ENCODE results near the gene RCHY1.
"Not testable (repeated sequence)": the region's sequence is repeated elsewhere in the genome, so short reads cannot be mapped to it uniquely, and the experiment has no call there.

Gene RCHY1

DNA sequence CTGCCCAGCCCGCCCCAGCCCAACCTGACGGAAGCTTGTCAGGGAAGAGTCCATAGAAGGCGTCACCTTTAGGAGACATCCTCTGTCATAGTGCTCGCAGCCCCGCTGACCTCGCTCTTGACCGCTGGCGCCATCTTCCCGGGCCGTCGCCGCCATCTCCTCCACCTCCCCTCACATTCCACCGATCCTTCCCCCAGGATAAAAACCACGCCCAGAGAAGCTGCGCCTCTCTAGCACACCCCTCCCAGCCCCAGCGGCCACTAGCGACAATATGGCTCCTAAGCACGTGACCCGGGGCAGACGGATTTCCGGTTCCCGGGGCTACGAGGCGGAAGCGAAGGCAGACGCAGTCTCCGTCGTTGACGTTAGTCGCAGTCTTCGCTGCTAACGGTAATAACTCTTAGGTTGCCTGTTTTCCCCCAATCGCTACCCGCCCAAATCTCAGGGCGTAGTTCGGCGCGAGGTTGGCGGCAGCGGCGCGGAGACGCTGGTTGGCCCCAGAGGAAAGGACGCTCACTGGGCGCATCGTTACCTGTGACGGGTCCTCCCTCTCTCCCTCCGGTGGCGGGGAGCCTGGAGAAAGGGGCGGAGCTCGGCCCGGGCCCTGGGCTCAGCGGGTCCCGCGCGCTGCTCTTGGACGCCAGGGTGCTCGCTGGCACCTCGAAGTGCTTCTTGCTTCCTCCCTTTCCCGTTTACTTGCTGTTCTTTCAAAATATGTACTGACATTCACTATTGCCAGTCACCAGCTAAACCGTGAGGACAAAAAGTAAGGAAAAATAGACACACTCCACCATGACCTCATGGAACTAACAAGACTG is at the start of gene RCHY1, which contains the start of gene THAP6:
RCHY1 (minus strand) TSS at position 273 of the 818 bp plus-strand sequence; CDS start at position 156, 117 bp downstream.
THAP6 (plus strand) TSS at position 343 of the 818 bp plus-strand sequence. CDS start 980 bp downstream, outside the sequence.
- DNase-seq (ENCODE audit: low spot score) = peak; percentile 88

DNA sequence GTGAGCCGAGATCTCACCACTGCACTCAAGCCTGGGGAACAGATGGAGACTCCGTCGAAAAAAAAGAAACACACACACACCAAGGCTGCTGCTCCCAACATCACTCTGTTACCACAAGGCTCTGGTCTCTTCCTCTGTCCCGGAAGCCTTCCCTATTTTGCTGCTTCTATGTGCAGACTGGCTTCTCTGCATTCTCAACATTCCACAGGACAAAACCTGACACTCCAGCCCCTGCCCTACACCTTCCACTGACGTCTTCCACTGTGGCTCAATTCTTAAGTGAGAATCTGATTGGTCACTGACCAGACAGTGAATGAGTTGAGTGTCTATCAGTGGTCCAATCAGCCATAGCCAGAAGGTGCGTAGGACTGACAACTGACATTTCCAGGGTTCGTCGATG is 47.6 kb upstream of the RCHY1 start:
- DNase-seq (ENCODE audit: low spot score) = no peak

DNA sequence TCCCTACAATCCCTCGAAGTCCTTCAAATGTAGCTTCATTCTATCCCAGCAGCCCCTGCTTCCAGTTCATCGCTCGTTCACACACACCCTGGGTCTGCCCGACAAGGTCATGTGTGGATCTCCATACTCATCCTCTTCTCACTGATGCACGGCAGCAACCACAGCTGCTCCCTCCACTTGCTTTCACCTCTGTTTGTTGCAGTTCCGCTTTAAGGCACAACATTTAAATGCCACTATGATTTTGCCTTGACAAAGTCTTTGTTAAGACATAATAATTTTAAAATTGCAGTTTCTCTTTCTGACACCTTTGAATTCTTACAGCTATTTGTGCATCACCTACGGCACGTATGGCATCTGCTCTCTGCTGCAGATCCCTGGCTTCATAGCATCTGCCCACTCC is 43.5 kb upstream of the RCHY1 start:
- no peak for DNase-seq (ENCODE audit: low spot score)

DNA sequence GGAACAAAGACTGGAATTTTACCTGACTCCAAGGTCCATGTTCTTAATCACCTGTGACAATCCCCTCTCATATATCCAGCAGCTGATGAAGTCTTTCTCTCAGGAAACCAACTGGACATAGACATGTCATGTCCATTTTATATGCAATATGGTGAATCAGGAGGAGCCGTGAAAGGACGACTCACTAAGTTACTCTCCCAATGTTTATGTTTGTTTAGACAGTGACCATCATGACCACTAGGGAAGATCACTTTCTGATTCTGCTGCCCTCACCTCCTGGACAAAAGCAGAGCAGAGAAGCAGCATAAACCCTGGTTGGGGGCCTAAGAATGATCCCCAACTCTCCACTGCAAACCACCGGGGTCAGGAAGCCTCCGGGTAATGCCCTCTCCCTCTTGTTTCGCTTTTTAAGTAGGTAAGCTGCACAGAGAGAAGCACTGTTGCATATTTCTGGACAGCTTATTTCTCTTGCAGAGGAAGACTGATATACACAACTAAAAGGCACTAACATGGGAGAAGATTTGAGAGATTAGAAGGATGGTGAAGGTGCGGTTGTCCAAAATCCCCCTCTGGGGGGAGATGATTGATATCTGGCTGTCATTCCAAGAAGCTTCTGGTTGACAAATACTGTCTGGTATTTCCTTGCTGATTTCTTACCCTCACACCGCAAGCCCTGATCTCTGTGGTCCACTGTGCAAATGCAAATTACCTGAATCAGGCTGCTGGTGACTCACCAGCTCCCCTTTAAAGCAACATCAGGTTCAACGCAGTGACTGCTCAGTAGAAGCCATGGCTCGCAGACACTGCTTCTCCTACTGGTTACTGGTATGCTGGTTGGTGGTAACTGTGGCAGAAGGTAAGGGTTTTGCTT is 41.3 kb upstream of the RCHY1 start, which contains the start of gene ODAPH:
ODAPH (plus strand) TSS at position 773 of the 871 bp plus-strand sequence; CDS start at position 790, 17 bp downstream.
- peak; percentile 55 for DNase-seq (ENCODE audit: low spot score)

DNA sequence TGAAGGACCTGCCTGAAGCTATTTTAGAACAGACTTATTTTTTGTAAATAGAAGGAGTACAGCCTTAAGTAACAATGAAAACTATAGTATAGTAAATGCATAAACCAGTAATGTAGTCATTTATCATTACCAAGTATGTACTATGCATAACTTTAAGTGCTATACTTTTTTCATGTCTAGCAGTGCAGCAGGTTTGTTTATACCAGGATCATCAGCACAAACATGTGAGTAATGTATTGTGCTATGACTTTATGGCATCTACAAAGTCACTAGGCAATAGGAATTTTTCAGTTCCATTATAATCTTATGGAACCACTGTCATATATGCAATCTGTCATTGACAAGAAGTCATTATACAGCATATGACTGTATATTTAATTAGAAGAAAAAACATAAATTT is 38.2 kb upstream of the RCHY1 start:
- no peak for DNase-seq (ENCODE audit: low spot score)

DNA sequence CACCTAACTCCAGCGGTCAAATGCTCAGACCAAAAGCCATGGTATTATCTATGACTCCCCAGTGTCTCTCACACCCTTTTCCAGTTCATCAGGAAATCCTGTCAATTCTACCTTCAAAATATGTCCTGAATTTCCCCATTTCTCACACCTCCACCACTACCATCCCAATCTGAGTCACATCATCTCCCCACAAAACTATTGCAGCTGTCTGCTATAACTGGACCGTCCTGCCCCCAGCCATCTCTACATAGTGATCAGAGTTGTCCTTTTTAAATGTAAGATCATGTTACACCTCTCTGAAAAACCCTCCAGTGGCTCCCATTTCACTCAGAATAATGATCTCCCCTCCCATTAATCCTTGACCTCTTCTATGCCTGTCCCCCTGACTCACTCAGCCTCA is 34.8 kb upstream of the RCHY1 start:
- DNase-seq (ENCODE audit: low spot score) = no peak

DNA sequence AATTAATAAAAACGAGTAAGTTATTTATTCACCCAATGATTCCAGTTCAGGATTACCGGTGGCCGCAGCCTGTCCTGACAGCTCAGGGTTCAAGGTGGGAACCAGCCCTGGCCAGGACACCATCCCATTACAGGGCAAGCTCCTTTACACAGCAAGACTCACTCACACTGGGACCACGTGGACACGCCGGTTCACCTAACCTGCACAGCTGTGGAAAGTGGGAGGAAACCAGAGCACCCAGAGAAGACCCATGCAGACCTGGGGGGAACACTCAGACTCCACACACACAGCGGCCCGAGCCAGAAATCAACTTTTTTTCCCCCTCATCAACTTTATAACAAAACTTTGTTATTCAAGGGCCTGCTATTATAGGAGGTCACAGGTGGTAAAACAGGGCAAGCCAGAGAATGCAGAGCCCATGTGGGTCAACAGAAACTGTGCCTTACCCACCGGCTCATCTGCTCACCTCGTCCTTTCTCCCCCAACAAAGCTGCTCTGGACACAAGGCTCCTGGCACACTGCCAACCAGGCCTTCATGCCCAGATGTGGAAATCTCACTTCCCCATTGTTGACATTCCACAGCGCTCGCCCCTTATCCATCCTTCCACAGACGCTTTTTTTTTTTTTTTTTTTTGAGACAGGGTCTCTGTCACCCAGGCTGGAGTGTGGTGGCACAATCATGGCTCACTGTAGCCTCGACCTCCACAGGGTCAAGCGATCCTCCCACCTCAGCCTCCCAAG is 33.6 kb upstream of the RCHY1 start:
- DNase-seq (ENCODE audit: low spot score) = no peak

DNA sequence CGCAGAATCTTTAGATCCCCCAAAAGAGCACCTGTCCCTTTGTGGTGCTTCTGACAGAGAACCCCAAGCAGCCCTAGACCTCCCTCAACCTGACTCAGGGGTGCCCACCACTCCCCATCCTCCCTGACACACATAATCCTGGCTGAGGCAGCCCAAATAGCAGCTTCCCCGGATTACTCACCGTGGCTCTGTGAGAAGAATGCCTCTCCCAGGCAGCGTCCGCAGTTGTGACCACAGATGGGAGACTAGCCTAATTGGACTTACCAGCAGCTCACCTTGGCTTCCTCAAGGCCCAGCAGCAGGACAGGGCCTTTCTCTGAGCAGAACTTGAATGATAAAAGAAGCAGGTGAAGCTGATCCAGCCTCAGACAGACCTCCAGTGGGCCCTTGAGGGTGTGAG is 31.3 kb upstream of the RCHY1 start:
- no peak for DNase-seq (ENCODE audit: low spot score)

DNA sequence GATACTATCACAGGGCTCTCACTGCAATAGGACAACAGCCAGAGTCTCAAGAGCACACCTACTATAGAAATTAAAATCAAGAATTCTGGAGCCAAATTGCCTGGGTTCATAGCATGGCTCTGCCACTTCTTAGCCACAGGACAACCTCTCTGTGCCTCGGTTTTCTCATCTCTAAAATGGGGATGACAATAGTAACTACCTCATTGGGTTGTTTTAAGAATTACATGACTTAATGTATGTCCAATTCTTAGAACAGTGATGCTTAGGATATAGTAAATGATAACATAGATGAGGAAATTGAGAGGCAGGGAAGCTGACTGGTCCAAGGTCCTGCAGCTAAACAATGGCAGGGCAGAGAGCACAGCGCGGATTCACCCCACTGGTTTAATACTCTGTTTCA is 30.7 kb upstream of the RCHY1 start:
- DNase-seq (ENCODE audit: low spot score) = no peak

DNA sequence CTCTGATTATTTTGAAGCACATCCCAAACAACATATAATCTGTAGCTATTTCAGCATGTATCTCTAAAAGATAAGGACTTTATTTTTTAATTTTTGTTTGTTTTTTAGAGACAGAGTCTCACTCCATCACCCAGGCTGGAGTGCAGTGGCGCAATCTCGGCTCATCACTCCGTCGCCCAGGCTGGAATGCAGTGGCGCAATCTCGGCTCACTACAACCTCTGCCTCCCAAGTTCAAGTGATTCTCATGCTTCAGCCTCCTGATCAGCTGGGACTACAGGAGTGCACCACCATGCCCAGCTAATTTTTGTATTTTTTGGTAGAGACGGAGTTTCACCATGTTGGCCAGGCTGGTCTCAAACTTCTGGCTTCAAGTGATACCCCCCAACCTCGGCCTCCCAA is 30.0 kb upstream of the RCHY1 start:
- DNase-seq (ENCODE audit: low spot score) = not testable (repeated sequence)

DNA sequence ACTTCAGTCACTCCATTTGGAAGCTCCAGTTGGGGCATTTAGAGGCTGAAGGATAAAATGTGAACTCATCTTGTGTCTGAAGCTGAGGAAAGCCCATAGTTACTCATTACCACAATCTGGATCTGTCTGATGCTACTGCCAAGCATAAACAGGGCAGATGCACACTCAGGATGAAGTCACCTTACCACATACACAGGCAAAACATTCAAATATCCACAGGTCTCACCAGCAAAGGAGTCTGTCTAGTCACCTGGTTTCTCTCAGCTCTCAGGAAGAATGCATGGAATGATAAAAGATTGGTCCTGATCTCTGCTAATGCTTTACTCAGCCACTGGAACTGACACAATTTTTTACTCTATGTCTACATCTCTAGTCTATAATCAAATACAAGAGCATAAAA is 28.6 kb upstream of the RCHY1 start:
- no peak for DNase-seq (ENCODE audit: low spot score)

DNA sequence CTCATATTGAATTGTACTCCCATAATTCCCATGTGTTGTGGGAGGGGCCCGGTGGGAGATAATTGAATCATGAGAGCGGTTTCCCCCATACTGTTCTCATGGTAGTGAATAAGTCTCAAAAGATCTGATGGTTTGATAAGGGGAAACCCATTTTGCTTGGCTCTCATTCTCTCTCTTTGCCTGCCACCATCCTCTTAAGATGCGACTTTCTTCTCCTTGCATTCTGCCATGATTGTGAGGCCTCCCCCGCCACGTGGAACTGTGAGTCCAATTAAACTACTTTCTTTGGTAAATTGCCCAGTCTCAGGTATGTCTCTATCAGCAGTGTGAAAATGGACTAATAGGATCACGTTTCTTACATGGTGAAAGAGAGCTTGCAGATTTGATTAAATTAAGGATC is 23.1 kb upstream of the RCHY1 start:
- DNase-seq (ENCODE audit: low spot score) = not testable (repeated sequence)

DNA sequence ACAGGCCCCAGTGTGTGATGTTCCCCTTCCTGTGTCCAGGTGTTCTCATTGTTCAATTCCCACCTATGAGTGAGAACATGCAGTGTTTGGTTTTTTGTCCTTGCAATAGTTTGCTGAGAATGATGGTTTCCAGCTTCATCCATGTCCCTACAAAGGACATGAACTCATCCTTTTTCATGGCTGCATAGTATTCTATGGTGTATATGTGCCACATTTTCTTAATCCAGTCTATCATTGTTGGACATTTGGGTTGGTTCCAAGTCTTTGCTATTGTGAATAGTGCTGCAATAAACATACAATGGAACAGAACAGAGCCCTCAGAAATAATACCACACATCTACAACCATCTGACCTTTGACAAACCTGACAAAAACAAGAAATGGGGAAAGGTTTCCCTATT is 19.7 kb upstream of the RCHY1 start:
- not testable (repeated sequence) for DNase-seq (ENCODE audit: low spot score)

DNA sequence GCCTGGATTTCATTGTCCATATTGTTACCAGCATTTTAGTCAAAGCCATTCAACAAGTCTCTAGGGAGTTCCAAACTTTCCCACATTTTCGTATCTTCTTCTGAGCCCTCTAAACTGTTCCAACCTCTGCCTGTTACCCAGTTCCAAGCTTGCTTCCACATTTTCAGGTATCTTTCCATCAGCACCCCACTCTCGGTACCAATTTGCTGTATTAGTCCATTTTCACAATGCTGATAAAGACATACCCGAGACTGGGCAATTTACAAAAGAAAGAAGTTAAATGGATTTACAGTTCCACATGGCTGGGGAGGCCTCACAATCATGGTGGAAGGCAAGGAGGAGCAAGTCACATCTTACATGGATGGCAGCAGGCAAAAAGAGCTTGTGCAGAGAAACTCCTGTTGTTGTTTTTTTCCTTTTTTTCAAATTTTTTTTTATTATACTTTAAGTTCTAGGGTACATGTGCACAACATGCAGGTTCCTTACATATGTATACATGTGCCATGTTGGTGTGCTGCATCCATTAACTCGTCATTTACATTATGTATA is 19.2 kb upstream of the RCHY1 start:
- not testable (repeated sequence) for DNase-seq (ENCODE audit: low spot score)

DNA sequence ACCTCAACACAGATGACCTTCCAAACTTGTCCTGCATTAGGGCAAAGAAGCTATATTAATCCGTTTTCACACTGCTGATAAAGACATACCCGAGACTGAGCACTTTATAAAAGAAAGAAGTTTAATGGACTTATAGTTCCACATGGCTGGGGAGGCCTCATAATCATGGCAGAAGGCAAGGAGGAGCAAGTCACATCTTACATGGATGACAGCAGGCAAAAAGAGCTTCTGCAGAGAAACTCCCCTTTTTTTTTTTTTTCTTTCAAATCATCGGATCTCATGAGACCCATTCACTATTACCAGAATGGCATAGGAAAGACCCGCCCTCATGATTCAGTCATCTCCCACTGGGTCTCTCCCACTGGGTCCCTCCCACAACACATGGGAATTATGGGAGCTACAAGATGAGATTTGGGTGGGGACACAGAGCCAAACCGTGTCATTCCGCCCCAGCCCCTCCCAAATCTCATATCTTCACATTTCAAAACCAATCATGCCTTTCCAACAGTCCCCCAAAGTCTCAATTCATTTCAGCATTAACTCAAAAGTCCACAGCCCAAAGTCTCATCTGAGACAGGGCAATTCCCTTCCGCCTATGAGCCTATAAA is 17.4 kb upstream of the RCHY1 start:
- not testable (repeated sequence) for DNase-seq (ENCODE audit: low spot score)

DNA sequence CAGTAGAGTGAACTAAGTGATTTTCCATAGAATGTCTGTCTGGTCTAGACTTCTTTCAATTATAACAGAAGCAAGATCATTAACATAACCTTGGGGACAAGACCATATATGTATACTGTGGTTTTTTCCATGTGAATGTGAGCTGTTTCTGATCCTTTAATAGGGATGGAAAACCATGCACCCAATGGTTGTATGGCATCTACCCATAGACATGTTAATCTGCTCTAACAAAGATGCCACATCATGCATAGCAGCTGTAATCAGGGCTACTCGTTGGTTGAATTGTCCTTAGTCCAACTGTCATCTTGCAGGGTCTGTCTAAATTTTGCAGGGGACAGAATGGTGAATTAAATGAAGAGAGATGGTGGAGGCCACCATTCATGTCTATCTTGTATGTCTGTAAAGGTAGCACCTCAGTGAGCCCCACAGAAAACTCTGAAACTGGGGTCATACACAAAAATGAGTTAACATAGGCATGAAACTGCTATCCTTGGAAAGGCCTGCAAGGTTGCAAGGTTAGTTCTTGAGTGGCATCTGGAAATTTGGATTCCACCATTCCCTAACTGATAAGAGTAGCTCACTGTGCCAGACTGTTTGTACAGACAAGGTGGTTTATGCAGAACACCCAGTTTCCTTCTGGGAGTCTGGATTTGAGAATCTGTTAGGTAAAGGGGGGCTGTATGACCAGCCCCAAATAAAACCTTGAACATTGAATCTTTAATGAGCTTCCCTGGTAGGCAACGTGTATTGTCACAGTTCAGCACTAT is 16.5 kb upstream of the RCHY1 start:
- no peak for DNase-seq (ENCODE audit: low spot score)

DNA sequence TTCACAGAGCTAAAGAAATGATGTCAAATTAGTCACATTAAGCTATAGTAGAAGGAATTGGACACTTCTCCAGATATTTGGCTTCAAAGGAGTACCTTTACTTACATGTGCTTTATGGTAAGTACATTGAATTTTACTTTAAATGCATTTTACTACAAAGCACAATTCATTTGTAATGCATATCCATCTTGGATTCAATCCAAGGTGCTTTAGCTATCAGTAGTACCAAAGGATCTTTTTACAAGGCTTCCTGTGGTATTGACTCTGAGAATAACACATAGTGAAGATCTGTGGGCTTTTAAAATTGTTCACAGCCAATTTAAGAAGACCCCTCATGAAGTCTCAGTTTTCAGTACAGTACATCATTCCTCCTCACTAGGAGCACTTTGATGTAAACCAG is 13.3 kb upstream of the RCHY1 start:
- no peak for DNase-seq (ENCODE audit: low spot score)

DNA sequence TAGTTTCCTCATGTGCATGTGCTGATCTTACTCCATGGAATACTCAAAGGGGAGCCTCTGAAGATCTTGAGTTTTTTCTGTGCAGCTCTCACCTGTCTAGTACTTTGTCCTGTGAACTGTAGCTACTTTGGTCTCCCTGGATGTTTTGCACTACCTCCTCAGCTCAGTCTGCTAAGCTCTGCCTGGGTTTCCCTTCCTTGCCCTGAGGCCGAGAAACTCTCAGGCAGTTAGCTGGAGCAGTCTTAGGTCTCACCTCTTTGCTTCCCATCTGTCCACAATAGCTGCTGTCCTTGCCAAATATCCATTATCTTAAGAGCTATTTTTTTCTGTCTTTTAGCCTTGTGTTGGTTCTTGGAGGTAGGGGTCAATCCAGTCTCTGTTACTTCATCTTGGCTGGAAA is 11.7 kb upstream of the RCHY1 start:
- DNase-seq (ENCODE audit: low spot score) = no peak

DNA sequence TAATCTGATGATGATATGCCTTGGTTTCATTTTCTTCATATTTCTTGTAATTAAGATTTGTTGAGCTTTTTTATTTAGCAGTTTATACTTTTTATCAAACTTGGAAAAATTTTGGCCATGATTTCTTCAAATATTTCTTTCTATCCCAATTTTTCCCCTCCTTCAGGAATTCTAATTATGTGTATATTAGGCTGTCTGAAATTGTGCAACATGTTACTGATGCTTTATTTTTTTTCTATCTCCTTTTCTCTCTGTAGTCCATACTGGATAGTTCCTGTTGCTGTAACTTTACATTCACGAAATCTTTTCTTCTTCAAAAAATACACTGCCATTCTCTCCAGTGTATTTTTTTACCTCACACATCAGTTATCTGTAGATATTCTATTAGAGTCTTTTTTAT is 10.9 kb upstream of the RCHY1 start:
- no peak for DNase-seq (ENCODE audit: low spot score)

DNA sequence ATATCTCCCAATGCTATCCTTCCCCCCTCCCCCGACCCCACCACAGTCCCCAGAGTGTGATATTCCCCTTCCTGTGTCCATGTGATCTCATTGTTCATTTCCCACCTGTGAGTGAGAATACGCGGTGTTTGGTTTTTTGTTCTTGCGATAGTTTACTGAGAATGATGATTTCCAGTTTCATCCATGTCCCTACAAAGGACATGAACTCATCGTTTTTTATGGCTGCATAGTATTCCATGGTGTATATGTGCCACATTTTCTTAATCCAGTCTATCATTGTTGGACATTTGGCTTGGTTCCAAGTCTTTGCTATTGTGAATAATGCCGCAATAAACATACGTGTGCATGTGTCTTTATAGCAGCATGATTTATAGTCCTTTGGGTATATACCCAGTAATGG is 5.2 kb upstream of the RCHY1 start:
- not testable (repeated sequence) for DNase-seq (ENCODE audit: low spot score)

DNA sequence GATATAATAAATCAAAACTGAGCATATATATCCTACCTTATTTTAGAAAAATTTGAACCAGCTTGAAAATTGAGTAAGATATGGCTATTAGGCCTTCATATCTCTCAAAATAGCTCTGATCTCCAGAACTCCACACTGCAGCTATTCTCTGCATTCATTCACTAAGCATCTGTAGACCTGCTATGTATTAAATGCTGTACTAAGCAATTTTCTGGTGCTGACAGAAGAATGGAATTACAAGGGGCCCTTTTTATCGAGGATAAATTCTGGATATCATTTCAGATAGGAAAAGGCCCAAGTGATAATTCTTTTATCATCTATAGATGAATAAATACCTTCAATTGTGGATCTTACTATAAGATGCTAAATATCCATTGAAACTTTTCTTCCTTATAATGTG is 1.9 kb upstream of the RCHY1 start:
- DNase-seq (ENCODE audit: low spot score) = no peak

Measured in CD4-positive, alpha-beta T cell treated with Interleukin-2 at 100 ng/mL for 4 hours (primary cell).